ENCODE data around the gene CYP2U1.
"Not testable (repeated sequence)": the region's sequence is repeated elsewhere in the genome, so short reads cannot be mapped to it uniquely, and the experiment has no call there.

Gene CYP2U1

GRCh38 chr4:107902715-107903114 is 28.6 kb upstream of the CYP2U1 start:
- H3K36me3 Mint-ChIP-seq (ENCODE audit: low read depth) = peaks cover 41% of the 10 kb centered on the region
- H3K27ac Mint-ChIP-seq = no peak overlapping the region
- H3K9me3 Mint-ChIP-seq = peaks cover 11% of the 10 kb centered on the region
- no peak overlapping the region for H3K4me3 Mint-ChIP-seq
- H3K4me1 Mint-ChIP-seq (ENCODE audit: low read depth) = peaks cover 8% of the 10 kb centered on the region
- intact Hi-C loops (cut with micrococcal nuclease) = no loop called here
- no peaks in the 10 kb centered on the region for H3K27me3 Mint-ChIP-seq

GRCh38 chr4:107905082-107905481 is 26.3 kb upstream of the CYP2U1 start:
- H3K4me3 Mint-ChIP-seq; H3K27ac Mint-ChIP-seq; intact Hi-C loops (cut with micrococcal nuclease); H3K27me3 Mint-ChIP-seq: not testable (repeated sequence)
- Mint-ChIP-seq H3K9me3 (peaks cover 11% of the 10 kb centered on the region), H3K4me1 (ENCODE audit: low read depth) (peaks cover 13% of the 10 kb centered on the region), H3K36me3 (ENCODE audit: low read depth) (peaks cover 54% of the 10 kb centered on the region)

- H3K9me3 Mint-ChIP-seq = peaks cover 11% of the 10 kb centered on the region
- H3K27me3 Mint-ChIP-seq = no peaks in the 10 kb centered on the region
- peaks cover 9% of the 10 kb centered on the region for H3K4me1 Mint-ChIP-seq (ENCODE audit: low read depth)
- H3K36me3 Mint-ChIP-seq (ENCODE audit: low read depth) = peaks cover 57% of the 10 kb centered on the region
- H3K4me3 Mint-ChIP-seq = no peak overlapping the region
- intact Hi-C loops (cut with micrococcal nuclease) = no loop called here
- no peak overlapping the region for H3K27ac Mint-ChIP-seq
Observed at GRCh38 chr4:107906458-107907100, 24.8 kb upstream of the CYP2U1 start.

- H3K4me1 Mint-ChIP-seq (ENCODE audit: low read depth) = peaks cover 9% of the 10 kb centered on the region
- H3K27me3 Mint-ChIP-seq = no peaks in the 10 kb centered on the region
- H3K9me3 Mint-ChIP-seq = peaks cover 11% of the 10 kb centered on the region
- intact Hi-C loops (cut with micrococcal nuclease) = no loop called here
- H3K27ac Mint-ChIP-seq = no peak overlapping the region
- no peak overlapping the region for H3K4me3 Mint-ChIP-seq
- peaks cover 40% of the 10 kb centered on the region for H3K36me3 Mint-ChIP-seq (ENCODE audit: low read depth)
Observed at GRCh38 chr4:107908377-107908776, 23.0 kb upstream of the CYP2U1 start.

GRCh38 chr4:107913283-107913899 is 18.0 kb upstream of the CYP2U1 start:
- Mint-ChIP-seq H3K9me3 (peaks cover 2% of the 10 kb centered on the region), H3K27me3 (no peaks in the 10 kb centered on the region), H3K4me1 (ENCODE audit: low read depth) (peaks cover 9% of the 10 kb centered on the region), H3K4me3 (no peak overlapping the region), H3K27ac (no peak overlapping the region), H3K36me3 (ENCODE audit: low read depth) (peaks cover 17% of the 10 kb centered on the region)
- intact Hi-C loops (cut with micrococcal nuclease) = loop anchor here (1.0 to 5.0 kb wide), 2 partner anchors 86 to 155 kb away; no protein-coding TSS in a partner anchor

GRCh38 chr4:107915220-107915619 is 16.1 kb upstream of the CYP2U1 start:
- no peaks in the 10 kb centered on the region for H3K4me1 Mint-ChIP-seq (ENCODE audit: low read depth)
- H3K9me3 Mint-ChIP-seq = peaks cover 20% of the 10 kb centered on the region
- H3K27me3 Mint-ChIP-seq = no peaks in the 10 kb centered on the region
- H3K27ac Mint-ChIP-seq = no peak overlapping the region
- no peak overlapping the region for H3K4me3 Mint-ChIP-seq
- H3K36me3 Mint-ChIP-seq (ENCODE audit: low read depth) = peaks cover 8% of the 10 kb centered on the region
- intact Hi-C loops (cut with micrococcal nuclease) = no loop called here

- Mint-ChIP-seq H3K4me3 (no peak overlapping the region), H3K9me3 (peaks cover 22% of the 10 kb centered on the region), H3K27me3 (no peaks in the 10 kb centered on the region), H3K36me3 (ENCODE audit: low read depth) (no peaks in the 10 kb centered on the region), H3K4me1 (ENCODE audit: low read depth) (no peaks in the 10 kb centered on the region), H3K27ac (no peak overlapping the region)
- intact Hi-C loops (cut with micrococcal nuclease) = no loop called here
Observed at GRCh38 chr4:107916623-107917022, 14.7 kb upstream of the CYP2U1 start.

- no peak overlapping the region for H3K4me3 Mint-ChIP-seq
- intact Hi-C loops (cut with micrococcal nuclease) = no loop called here
- peaks cover 22% of the 10 kb centered on the region for H3K9me3 Mint-ChIP-seq
- no peaks in the 10 kb centered on the region for H3K27me3 Mint-ChIP-seq
- no peak overlapping the region for H3K27ac Mint-ChIP-seq
- H3K4me1 Mint-ChIP-seq (ENCODE audit: low read depth) = no peaks in the 10 kb centered on the region
- no peaks in the 10 kb centered on the region for H3K36me3 Mint-ChIP-seq (ENCODE audit: low read depth)
Observed at GRCh38 chr4:107917500-107917899, 13.8 kb upstream of the CYP2U1 start.

- no peaks in the 10 kb centered on the region for H3K36me3 Mint-ChIP-seq (ENCODE audit: low read depth)
- peaks cover 22% of the 10 kb centered on the region for H3K9me3 Mint-ChIP-seq
- no peaks in the 10 kb centered on the region for H3K27me3 Mint-ChIP-seq
- intact Hi-C loops (cut with micrococcal nuclease) = no loop called here
- H3K4me1 Mint-ChIP-seq (ENCODE audit: low read depth) = peaks cover 5% of the 10 kb centered on the region
- H3K27ac Mint-ChIP-seq = no peak overlapping the region
- H3K4me3 Mint-ChIP-seq = no peak overlapping the region
Observed at GRCh38 chr4:107922486-107923473, 8.6 kb upstream of the CYP2U1 start.

GRCh38 chr4:107925713-107926112 is 5.6 kb upstream of the CYP2U1 start:
- intact Hi-C loops (cut with micrococcal nuclease); H3K36me3 Mint-ChIP-seq (ENCODE audit: low read depth); H3K27me3 Mint-ChIP-seq; H3K4me1 Mint-ChIP-seq (ENCODE audit: low read depth); H3K4me3 Mint-ChIP-seq; H3K9me3 Mint-ChIP-seq; H3K27ac Mint-ChIP-seq: not testable (repeated sequence)

- H3K27ac Mint-ChIP-seq; H3K9me3 Mint-ChIP-seq; H3K27me3 Mint-ChIP-seq; intact Hi-C loops (cut with micrococcal nuclease); H3K36me3 Mint-ChIP-seq (ENCODE audit: low read depth); H3K4me3 Mint-ChIP-seq: not testable (repeated sequence)
- peaks cover 14% of the 10 kb centered on the region for H3K4me1 Mint-ChIP-seq (ENCODE audit: low read depth)
Observed at GRCh38 chr4:107926875-107927274, 4.5 kb upstream of the CYP2U1 start.

- intact Hi-C loops (cut with micrococcal nuclease) = loop anchor here (5.0 kb wide), 1 partner anchor 55 kb away; the partner anchor contains the start of gene HADH
- no peaks in the 10 kb centered on the region for H3K9me3 Mint-ChIP-seq
- H3K36me3 Mint-ChIP-seq (ENCODE audit: low read depth) = no peaks in the 10 kb centered on the region
- H3K4me1 Mint-ChIP-seq (ENCODE audit: low read depth) = peaks cover 24% of the 10 kb centered on the region
- H3K27me3 Mint-ChIP-seq = peaks cover 18% of the 10 kb centered on the region
- peak overlapping the region; percentile 72 for H3K27ac Mint-ChIP-seq
- peak overlapping the region; percentile 76 for H3K4me3 Mint-ChIP-seq
Observed at GRCh38 chr4:107931775-107932321, 499 bp downstream of the CYP2U1 start.

- intact Hi-C loops (cut with micrococcal nuclease) = no loop called here
- Mint-ChIP-seq H3K9me3 (no peaks in the 10 kb centered on the region), H3K4me1 (ENCODE audit: low read depth) (peaks cover 23% of the 10 kb centered on the region), H3K4me3 (no peak overlapping the region), H3K27ac (no peak overlapping the region), H3K36me3 (ENCODE audit: low read depth) (no peaks in the 10 kb centered on the region), H3K27me3 (peaks cover 18% of the 10 kb centered on the region)
Observed at GRCh38 chr4:107935246-107935645, 3.9 kb downstream of the CYP2U1 start.

GRCh38 chr4:107937040-107937439 is 5.7 kb downstream of the CYP2U1 start:
- H3K27ac Mint-ChIP-seq = peak overlapping the region; percentile 7
- peaks cover 10% of the 10 kb centered on the region for H3K27me3 Mint-ChIP-seq
- peak overlapping the region; percentile 11 for H3K4me3 Mint-ChIP-seq
- H3K36me3 Mint-ChIP-seq (ENCODE audit: low read depth) = no peaks in the 10 kb centered on the region
- H3K4me1 Mint-ChIP-seq (ENCODE audit: low read depth) = peaks cover 12% of the 10 kb centered on the region
- intact Hi-C loops (cut with micrococcal nuclease) = no loop called here
- H3K9me3 Mint-ChIP-seq = no peaks in the 10 kb centered on the region
